ENCODE measurements around the gene PDE7B.

The PDE7B gene

GRCh38 chr6:135837735-135838449 is 13.6 kb upstream of the PDE7B start:
- no peak for DNase-seq (ENCODE audit: extremely low spot score)
- no peak for TF ChIP-seq CTCF (IDR thresholded peaks at IDR 0.05; ENCODE audit: control extremely low read depth, extremely low read depth, low read depth, missing control alignments)
- ChIA-PET CTCF (no interaction called here), POLR2A (no interaction called here)

GRCh38 chr6:135839121-135839520 is 12.4 kb upstream of the PDE7B start:
- TF ChIP-seq CTCF (IDR thresholded peaks at IDR 0.05; ENCODE audit: control extremely low read depth, extremely low read depth, low read depth, missing control alignments): no peak
- POLR2A ChIA-PET: no interaction called here
- CTCF ChIA-PET: interaction anchor here (1.5 kb wide), 1 partner anchor 304 kb away, joined by 5 read pairs; no protein-coding TSS in a partner anchor
- DNase-seq (ENCODE audit: extremely low spot score): no peak

GRCh38 chr6:135842618-135843392 is 8.7 kb upstream of the PDE7B start:
- POLR2A ChIA-PET: no interaction called here
- no peak for TF ChIP-seq CTCF (IDR thresholded peaks at IDR 0.05; ENCODE audit: control extremely low read depth, extremely low read depth, low read depth, missing control alignments)
- no peak for DNase-seq (ENCODE audit: extremely low spot score)
- CTCF ChIA-PET: interaction anchor here (1.2 to 1.5 kb wide), 2 partner anchors 11 to 383 kb away, joined by 3 to 5 read pairs; no protein-coding TSS in a partner anchor

GRCh38 chr6:135850882-135851281 is 619 bp upstream of the PDE7B start:
- CTCF ChIA-PET: interaction anchor here (0.9 to 1.5 kb wide), 3 partner anchors 32 to 375 kb away, joined by 3 to 7 read pairs (median 3); no protein-coding TSS in a partner anchor
- POLR2A ChIA-PET: no interaction called here
- TF ChIP-seq CTCF (IDR thresholded peaks at IDR 0.05; ENCODE audit: control extremely low read depth, extremely low read depth, low read depth, missing control alignments): no peak
- no peak for DNase-seq (ENCODE audit: extremely low spot score)

GRCh38 chr6:135852746-135853145 is 1.2 kb downstream of the PDE7B start:
- no peak for TF ChIP-seq CTCF (IDR thresholded peaks at IDR 0.05; ENCODE audit: control extremely low read depth, extremely low read depth, low read depth, missing control alignments)
- DNase-seq (ENCODE audit: extremely low spot score): no peak
- POLR2A ChIA-PET: no interaction called here
- CTCF ChIA-PET: interaction anchor here (1.2 to 1.5 kb wide), 2 partner anchors 9 to 297 kb away, joined by 3 to 5 read pairs; no protein-coding TSS in a partner anchor

GRCh38 chr6:135853227-135853626 is 1.7 kb downstream of the PDE7B start:
- no peak for DNase-seq (ENCODE audit: extremely low spot score)
- ChIA-PET POLR2A (no interaction called here), CTCF (interaction anchor here (1.2 to 1.5 kb wide), 2 partner anchors 10 to 298 kb away, joined by 3 to 5 read pairs; no protein-coding TSS in a partner anchor)
- no peak for TF ChIP-seq CTCF (IDR thresholded peaks at IDR 0.05; ENCODE audit: control extremely low read depth, extremely low read depth, low read depth, missing control alignments)

Measured in GM10248 (cell line).